ENCODE data around the gene ADI1.

DNA sequence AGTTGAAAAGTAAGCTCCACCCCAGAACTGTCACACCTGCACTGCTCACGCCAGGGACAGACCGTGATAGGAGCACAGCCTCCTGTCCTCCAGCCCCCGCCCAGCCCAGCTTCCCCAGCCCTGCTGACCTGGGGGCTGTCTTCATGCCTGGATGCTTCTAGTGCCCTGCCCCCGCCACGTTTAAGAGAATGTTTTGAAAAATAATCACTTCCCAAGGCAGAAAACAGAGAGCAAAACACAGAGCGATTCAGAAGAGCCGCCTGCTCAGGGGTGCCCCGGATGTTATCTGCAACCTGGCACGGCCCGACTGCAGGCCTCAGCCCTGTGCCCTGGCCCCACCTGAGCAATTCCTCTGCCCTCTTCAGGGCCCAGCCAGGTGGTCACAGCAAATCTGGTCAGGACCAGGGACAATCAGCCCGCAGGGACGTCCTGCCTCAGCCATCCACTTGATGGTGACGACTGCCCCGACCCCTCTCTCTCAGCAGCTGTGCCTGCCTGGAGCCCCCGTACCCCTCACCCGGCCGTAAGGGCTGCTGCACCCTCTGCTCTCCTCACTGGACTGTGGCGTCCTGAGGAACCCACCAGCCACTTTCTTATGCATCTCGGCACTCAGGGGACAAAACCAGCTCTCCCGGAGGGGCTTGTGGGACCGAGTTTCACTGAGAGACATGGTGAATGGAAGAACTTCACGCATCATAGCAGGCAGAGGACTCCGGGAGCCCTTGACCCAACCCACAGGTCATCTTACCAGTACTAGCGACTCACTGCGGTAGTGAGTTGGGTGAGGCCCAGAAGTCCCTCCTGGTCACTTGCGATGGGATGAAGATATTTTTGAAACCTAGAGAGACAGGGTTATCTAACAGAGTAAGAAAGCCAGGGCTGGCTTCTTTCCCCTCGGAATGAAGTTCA is 30.2 kb downstream of the ADI1 start:
- TF ChIP-seq, protein P1, sequence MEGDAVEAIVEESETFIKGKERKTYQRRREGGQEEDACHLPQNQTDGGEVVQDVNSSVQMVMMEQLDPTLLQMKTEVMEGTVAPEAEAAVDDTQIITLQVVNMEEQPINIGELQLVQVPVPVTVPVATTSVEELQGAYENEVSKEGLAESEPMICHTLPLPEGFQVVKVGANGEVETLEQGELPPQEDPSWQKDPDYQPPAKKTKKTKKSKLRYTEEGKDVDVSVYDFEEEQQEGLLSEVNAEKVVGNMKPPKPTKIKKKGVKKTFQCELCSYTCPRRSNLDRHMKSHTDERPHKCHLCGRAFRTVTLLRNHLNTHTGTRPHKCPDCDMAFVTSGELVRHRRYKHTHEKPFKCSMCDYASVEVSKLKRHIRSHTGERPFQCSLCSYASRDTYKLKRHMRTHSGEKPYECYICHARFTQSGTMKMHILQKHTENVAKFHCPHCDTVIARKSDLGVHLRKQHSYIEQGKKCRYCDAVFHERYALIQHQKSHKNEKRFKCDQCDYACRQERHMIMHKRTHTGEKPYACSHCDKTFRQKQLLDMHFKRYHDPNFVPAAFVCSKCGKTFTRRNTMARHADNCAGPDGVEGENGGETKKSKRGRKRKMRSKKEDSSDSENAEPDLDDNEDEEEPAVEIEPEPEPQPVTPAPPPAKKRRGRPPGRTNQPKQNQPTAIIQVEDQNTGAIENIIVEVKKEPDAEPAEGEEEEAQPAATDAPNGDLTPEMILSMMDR (IDR thresholded peaks at IDR 0.05; ENCODE audit: low read depth, low read length): no peak
- no peak for TF ChIP-seq EZH2phosphoT487 (IDR thresholded peaks at IDR 0.05; ENCODE audit: low read depth)
